ENCODE measurements around the gene RAI14. TPM values are rescaled to one million over a fixed set of nuclear protein-coding genes. Genes with fewer than 3 reads are reported as not detected.

RAI14 gene
- total and polyA plus RNA-seq, 2 donors (not counting 1 experiment from before 2014, with no cell fraction given), result 98.7 to 125 TPM

- Histone ChIP-seq H3K36me3 (ENCODE audit: control insufficient read depth, insufficient read depth, low read length) (no peaks in the 10 kb centered on the region), H3K27ac (ENCODE audit: insufficient read depth, low read length) (no peak overlapping the region), H3K4me1 (ENCODE audit: control insufficient read depth, extremely low read depth, insufficient read depth, low read length) (no peaks in the 10 kb centered on the region), H3K27me3 (ENCODE audit: control insufficient read depth, insufficient read depth, low read length) (no peaks in the 10 kb centered on the region), H2AFZ (ENCODE audit: low read length) (no peak overlapping the region), H3K9ac (ENCODE audit: insufficient read depth, low read length) (no peak overlapping the region), H4K20me1 (ENCODE audit: control insufficient read depth, extremely low read depth, insufficient read depth, low read length) (no peaks in the 10 kb centered on the region), H3K79me2 (ENCODE audit: control insufficient read depth, insufficient read depth, low read length) (no peaks in the 10 kb centered on the region), H3K4me3 (replicated peaks in 1 of 4; ENCODE audit: control extremely low read depth in 1 of 4, insufficient read depth in 1 of 4, low read depth in 3 of 4, low read length in 4 of 4) (no peak overlapping the region), H3K4me2 (ENCODE audit: extremely low read depth, insufficient read depth, low read length) (no peak overlapping the region), H3K9me3 (ENCODE audit: control insufficient read depth, insufficient read depth, low read depth, low read length) (no peaks in the 10 kb centered on the region)
- TF ChIP-seq, protein P1, sequence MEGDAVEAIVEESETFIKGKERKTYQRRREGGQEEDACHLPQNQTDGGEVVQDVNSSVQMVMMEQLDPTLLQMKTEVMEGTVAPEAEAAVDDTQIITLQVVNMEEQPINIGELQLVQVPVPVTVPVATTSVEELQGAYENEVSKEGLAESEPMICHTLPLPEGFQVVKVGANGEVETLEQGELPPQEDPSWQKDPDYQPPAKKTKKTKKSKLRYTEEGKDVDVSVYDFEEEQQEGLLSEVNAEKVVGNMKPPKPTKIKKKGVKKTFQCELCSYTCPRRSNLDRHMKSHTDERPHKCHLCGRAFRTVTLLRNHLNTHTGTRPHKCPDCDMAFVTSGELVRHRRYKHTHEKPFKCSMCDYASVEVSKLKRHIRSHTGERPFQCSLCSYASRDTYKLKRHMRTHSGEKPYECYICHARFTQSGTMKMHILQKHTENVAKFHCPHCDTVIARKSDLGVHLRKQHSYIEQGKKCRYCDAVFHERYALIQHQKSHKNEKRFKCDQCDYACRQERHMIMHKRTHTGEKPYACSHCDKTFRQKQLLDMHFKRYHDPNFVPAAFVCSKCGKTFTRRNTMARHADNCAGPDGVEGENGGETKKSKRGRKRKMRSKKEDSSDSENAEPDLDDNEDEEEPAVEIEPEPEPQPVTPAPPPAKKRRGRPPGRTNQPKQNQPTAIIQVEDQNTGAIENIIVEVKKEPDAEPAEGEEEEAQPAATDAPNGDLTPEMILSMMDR (conservative IDR thresholded peaks at IDR 0.05 in 1 of 2, IDR thresholded peaks at IDR 0.05 in 1 of 2; ENCODE audit: low read depth in 1 of 2, low read length in 2 of 2), result no peak
- TF ChIP-seq EZH2 (IDR thresholded peaks at IDR 0.05; ENCODE audit: low read length, missing control alignments), result no peak
- peak in 1 of 2 donors; percentile 75 for DNase-seq (ENCODE audit: low read depth in 2 of 2)
Observed at GRCh38 chr5:34843497-34843896, 187.4 kb downstream of the RAI14 start.

GRCh38 chr5:34844106-34844505, 188.0 kb downstream of the RAI14 start:
- no peak overlapping the region for H2AFZ ChIP-seq (ENCODE audit: low read length)
- H3K36me3 ChIP-seq (ENCODE audit: control insufficient read depth, insufficient read depth, low read length), result no peaks in the 10 kb centered on the region
- TF ChIP-seq EZH2 (IDR thresholded peaks at IDR 0.05; ENCODE audit: low read length, missing control alignments), result no peak
- TF ChIP-seq, protein P1 (conservative IDR thresholded peaks at IDR 0.05 in 1 of 2, IDR thresholded peaks at IDR 0.05 in 1 of 2; ENCODE audit: low read depth in 1 of 2, low read length in 2 of 2), result no peak
- H3K27me3 ChIP-seq (ENCODE audit: control insufficient read depth, insufficient read depth, low read length), result no peaks in the 10 kb centered on the region
- H3K9me3 ChIP-seq (ENCODE audit: control insufficient read depth, insufficient read depth, low read depth, low read length), result no peaks in the 10 kb centered on the region
- no peaks in the 10 kb centered on the region for H3K4me1 ChIP-seq (ENCODE audit: control insufficient read depth, extremely low read depth, insufficient read depth, low read length)
- H3K4me2 ChIP-seq (ENCODE audit: extremely low read depth, insufficient read depth, low read length), result no peak overlapping the region
- no peak overlapping the region for H3K4me3 ChIP-seq (replicated peaks in 1 of 4; ENCODE audit: control extremely low read depth in 1 of 4, insufficient read depth in 1 of 4, low read depth in 3 of 4, low read length in 4 of 4)
- H3K27ac ChIP-seq (ENCODE audit: insufficient read depth, low read length), result no peak overlapping the region
- DNase-seq (ENCODE audit: low read depth in 2 of 2), result no peak
- no peak overlapping the region for H3K9ac ChIP-seq (ENCODE audit: insufficient read depth, low read length)
- no peaks in the 10 kb centered on the region for H3K79me2 ChIP-seq (ENCODE audit: control insufficient read depth, insufficient read depth, low read length)
- no peaks in the 10 kb centered on the region for H4K20me1 ChIP-seq (ENCODE audit: control insufficient read depth, extremely low read depth, insufficient read depth, low read length)

GRCh38 chr5:34844999-34845398, 188.9 kb downstream of the RAI14 start:
- no peaks in the 10 kb centered on the region for H3K79me2 ChIP-seq (ENCODE audit: control insufficient read depth, insufficient read depth, low read length)
- no peak for DNase-seq (ENCODE audit: low read depth in 2 of 2)
- TF ChIP-seq EZH2 (IDR thresholded peaks at IDR 0.05; ENCODE audit: low read length, missing control alignments), result no peak
- TF ChIP-seq, protein P1 (conservative IDR thresholded peaks at IDR 0.05 in 1 of 2, IDR thresholded peaks at IDR 0.05 in 1 of 2; ENCODE audit: low read depth in 1 of 2, low read length in 2 of 2), result no peak

More at GRCh38 chr5:34844999-34845398, 188.9 kb downstream of the RAI14 start:
- Histone ChIP-seq H3K27ac (ENCODE audit: insufficient read depth, low read length) (no peak overlapping the region), H3K4me3 (replicated peaks in 1 of 4; ENCODE audit: control extremely low read depth in 1 of 4, insufficient read depth in 1 of 4, low read depth in 3 of 4, low read length in 4 of 4) (no peak overlapping the region), H3K27me3 (ENCODE audit: control insufficient read depth, insufficient read depth, low read length) (no peaks in the 10 kb centered on the region), H4K20me1 (ENCODE audit: control insufficient read depth, extremely low read depth, insufficient read depth, low read length) (no peaks in the 10 kb centered on the region), H3K36me3 (ENCODE audit: control insufficient read depth, insufficient read depth, low read length) (no peaks in the 10 kb centered on the region), H3K4me2 (ENCODE audit: extremely low read depth, insufficient read depth, low read length) (no peak overlapping the region), H3K4me1 (ENCODE audit: control insufficient read depth, extremely low read depth, insufficient read depth, low read length) (no peaks in the 10 kb centered on the region), H2AFZ (ENCODE audit: low read length) (no peak overlapping the region), H3K9ac (ENCODE audit: insufficient read depth, low read length) (no peak overlapping the region), H3K9me3 (ENCODE audit: control insufficient read depth, insufficient read depth, low read depth, low read length) (no peaks in the 10 kb centered on the region)
